ENCODE measurements around the gene ESPNL. TPM values are rescaled to one million over a fixed set of nuclear protein-coding genes. Genes with fewer than 3 reads are reported as not detected.

Gene ESPNL
- total and polyA plus RNA-seq, 9 of the 15 experiments (the other 6 are each of a cell fraction or from before 2014, with no cell fraction given) = 0.03 to 0.09 (median 0.05) TPM; not detected in 3

DNA sequence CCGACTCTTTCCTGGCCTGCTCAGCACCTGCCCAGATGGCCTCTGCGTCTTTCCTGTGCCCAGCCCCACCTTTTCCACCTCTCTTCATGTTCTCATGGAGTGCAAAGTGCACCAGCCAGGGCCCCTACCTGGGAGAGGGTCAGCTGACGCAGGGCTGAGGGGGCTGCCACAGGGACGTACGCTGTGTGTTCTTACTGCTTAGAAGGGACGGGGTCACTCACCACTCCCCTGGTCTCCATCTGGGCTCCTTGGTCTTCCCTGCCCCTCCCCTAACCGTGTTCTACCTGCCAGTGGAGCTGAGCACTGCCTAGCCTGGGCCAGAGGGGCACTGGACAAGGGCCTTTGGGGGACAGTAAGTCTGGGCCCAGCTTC, 67.2 kb downstream of the ESPNL start:
- Histone ChIP-seq H3K9ac (ENCODE audit: insufficient read depth in 1 of 2, low read depth in 2 of 2, low read length in 2 of 2) (peak overlapping the region in 1 of 2 experiments; percentile 74; a peak in 1 of 4 replicates), H3K9me3 (replicated peaks; ENCODE audit: control insufficient read depth, insufficient read depth, low read depth, low read length) (no peaks in the 10 kb centered on the region), H3K4me3 (no peak overlapping the region), H3K4me2 (ENCODE audit: insufficient read depth, low read length) (peak overlapping the region; percentile 32), H3K9me1 (ENCODE audit: control insufficient read depth, insufficient read depth, low read length) (peaks cover 4% of the 10 kb centered on the region), H3K27ac (ENCODE audit: extremely low read depth, low read depth, low read length) (peak overlapping the region; percentile 38; the same call in 1 of the 3 replicates), H4K20me1 (replicated peaks; ENCODE audit: control insufficient read depth, insufficient read depth, low read length) (no peaks in the 10 kb centered on the region), H3K79me2 (ENCODE audit: control insufficient read depth, insufficient read depth, low read length) (no peaks in the 10 kb centered on the region), H3K36me3 (ENCODE audit: control insufficient read depth, insufficient read depth, low read length) (peaks cover 28% of the 10 kb centered on the region), H3K4me1 (replicated peaks in 1 of 2; ENCODE audit: control insufficient read depth in 2 of 2, insufficient read depth in 2 of 2, low read length in 2 of 2) (peaks cover 33 to 38% of the 10 kb centered on the region in 2 experiments), H2AFZ (ENCODE audit: low read depth, low read length) (no peak overlapping the region), H3K27me3 (ENCODE audit: control insufficient read depth in 2 of 2, insufficient read depth in 2 of 2, low read length in 2 of 2) (no peaks in the 10 kb centered on the region)
- CTCF ChIA-PET (ENCODE audit: low intra/inter-chr PET ratio) = no interaction called here
- in situ Hi-C loops (cut with MboI) = no loop called here
- ATAC-seq (peak; percentile 7), DNase-seq (ENCODE audit: extremely low read depth in 1 of 4, low spot score in 3 of 4) (no peak), FAIRE-seq (no peak)
- no peak for TF ChIP-seq NFRKB (IDR thresholded peaks at IDR 0.05; ENCODE audit: low read depth)
- no peak for TF ChIP-seq ZNF184 (CRISPR knock-in tag; IDR thresholded peaks at IDR 0.05)
- no peak for TF ChIP-seq FOXA1 (IDR thresholded peaks at IDR 0.05; ENCODE audit: borderline replicate concordance)
- TF ChIP-seq ARHGAP35 (IDR thresholded peaks at IDR 0.05; ENCODE audit: partially characterized antibody) = no peak
- TF ChIP-seq SIN3A (IDR thresholded peaks at IDR 0.05; ENCODE audit: borderline replicate concordance in 2 of 2, control insufficient read depth in 1 of 2, low read depth in 2 of 2, low read length in 2 of 2) = no peak
- no peak for TF ChIP-seq ZNF778 (CRISPR knock-in tag; IDR thresholded peaks at IDR 0.05)
- TF ChIP-seq NR2C2 (CRISPR knock-in tag; IDR thresholded peaks at IDR 0.05) = no peak
- TF ChIP-seq NR2C2 (tag; IDR thresholded peaks at IDR 0.05) = no peak
- TF ChIP-seq RBM22 (IDR thresholded peaks at IDR 0.05; ENCODE audit: low read depth, low read length, poor library complexity, severe bottlenecking) = no peak
- TF ChIP-seq EGR1 (conservative IDR thresholded peaks at IDR 0.05) = no peak
- no peak for TF ChIP-seq EP400 (IDR thresholded peaks at IDR 0.05)
- TF ChIP-seq TEAD1 (CRISPR knock-in tag; IDR thresholded peaks at IDR 0.05) = no peak
- TF ChIP-seq HOMEZ (CRISPR knock-in tag; IDR thresholded peaks at IDR 0.05) = no peak
- intact Hi-C loops (cut with micrococcal nuclease) = loop anchor here (5.0 kb wide), 1 partner anchor 70 kb away; no protein-coding TSS in a partner anchor
- BruUV-seq (replicated peaks) = no TSS peak
- 87% methylated on average over 6 of the region's 7 CpGs for WGBS (ENCODE audit: insufficient coverage, low coverage, missing lambda C conversion rate)
- POLR2A ChIA-PET = interaction anchor here (0.9 to 1.2 kb wide), 3 partner anchors 8 to 313 kb away, joined by 3 to 5 read pairs (median 3); partner anchors contain the start of gene ERFE
